Upper lobe of left lung (tissue), 4 donors: ENCODE data around the gene FMO4.

Source experiments
- EP300 ChIP-seq, 4 donors: sonication (generic); formaldehyde crosslinking; IDR thresholded peaks; one replicate each; pipeline ENCODE4 v1.5.1; 2017; ENCODE audit warnings: antibody characterized with exemption in 4 of 4, control low read depth in 2 of 4
- TF ChIP-seq, protein P1 (sequence below), 6 experiments: fragments of 450-650 bp in 4 of 6; fragments of 200-600 bp in 2 of 6; sonication (generic) in 2 of 6; IDR thresholded peaks; one replicate each; pipeline ENCODE4 v1.5.1; 2016 to 2019; ENCODE audit warnings: antibody characterized with exemption in 6 of 6

DNA sequence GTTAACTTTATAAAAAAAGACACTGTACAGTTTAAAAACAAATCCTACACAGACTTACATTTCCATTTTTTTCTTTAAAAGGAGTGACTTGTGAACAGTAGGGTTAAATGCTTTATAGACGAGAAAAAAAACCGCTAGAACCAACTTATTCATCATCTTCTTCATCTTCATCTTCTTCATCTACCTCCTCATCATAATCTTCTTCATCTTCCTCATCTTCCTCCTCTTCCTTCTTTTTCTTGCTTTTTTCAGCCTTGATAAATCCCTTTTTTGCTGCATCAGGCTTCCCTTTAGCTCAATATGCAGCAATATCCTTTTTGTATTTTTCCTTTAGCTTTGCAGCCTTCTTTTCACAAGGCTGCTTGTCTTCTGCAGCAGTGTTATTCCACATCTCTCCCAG, 43.2 kb upstream of the FMO4 start:
- TF ChIP-seq, protein P1, sequence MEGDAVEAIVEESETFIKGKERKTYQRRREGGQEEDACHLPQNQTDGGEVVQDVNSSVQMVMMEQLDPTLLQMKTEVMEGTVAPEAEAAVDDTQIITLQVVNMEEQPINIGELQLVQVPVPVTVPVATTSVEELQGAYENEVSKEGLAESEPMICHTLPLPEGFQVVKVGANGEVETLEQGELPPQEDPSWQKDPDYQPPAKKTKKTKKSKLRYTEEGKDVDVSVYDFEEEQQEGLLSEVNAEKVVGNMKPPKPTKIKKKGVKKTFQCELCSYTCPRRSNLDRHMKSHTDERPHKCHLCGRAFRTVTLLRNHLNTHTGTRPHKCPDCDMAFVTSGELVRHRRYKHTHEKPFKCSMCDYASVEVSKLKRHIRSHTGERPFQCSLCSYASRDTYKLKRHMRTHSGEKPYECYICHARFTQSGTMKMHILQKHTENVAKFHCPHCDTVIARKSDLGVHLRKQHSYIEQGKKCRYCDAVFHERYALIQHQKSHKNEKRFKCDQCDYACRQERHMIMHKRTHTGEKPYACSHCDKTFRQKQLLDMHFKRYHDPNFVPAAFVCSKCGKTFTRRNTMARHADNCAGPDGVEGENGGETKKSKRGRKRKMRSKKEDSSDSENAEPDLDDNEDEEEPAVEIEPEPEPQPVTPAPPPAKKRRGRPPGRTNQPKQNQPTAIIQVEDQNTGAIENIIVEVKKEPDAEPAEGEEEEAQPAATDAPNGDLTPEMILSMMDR (IDR thresholded peaks at IDR 0.05) = no peak
- TF ChIP-seq EP300 (IDR thresholded peaks at IDR 0.05) = no peak
